ENCODE data around the gene XAB2. TPM values are rescaled to one million over a fixed set of nuclear protein-coding genes. Genes with fewer than 3 reads are reported as not detected.

Gene XAB2
- total RNA-seq, 1 donor from 2014 or later, result 23.4 TPM

- Histone ChIP-seq H3K36me3 (ENCODE audit: control insufficient read depth, insufficient read depth, low read length) (no peaks in the 10 kb centered on the region), H3K4me3 (ENCODE audit: low read depth, low read length) (no peak overlapping the region), H3K27me3 (ENCODE audit: control insufficient read depth, insufficient read depth, low read length) (peaks cover 8% of the 10 kb centered on the region)
- FAIRE-seq, result no peak
- DNase-seq (ENCODE audit: low read depth), result no peak
- TF ChIP-seq, protein P1, sequence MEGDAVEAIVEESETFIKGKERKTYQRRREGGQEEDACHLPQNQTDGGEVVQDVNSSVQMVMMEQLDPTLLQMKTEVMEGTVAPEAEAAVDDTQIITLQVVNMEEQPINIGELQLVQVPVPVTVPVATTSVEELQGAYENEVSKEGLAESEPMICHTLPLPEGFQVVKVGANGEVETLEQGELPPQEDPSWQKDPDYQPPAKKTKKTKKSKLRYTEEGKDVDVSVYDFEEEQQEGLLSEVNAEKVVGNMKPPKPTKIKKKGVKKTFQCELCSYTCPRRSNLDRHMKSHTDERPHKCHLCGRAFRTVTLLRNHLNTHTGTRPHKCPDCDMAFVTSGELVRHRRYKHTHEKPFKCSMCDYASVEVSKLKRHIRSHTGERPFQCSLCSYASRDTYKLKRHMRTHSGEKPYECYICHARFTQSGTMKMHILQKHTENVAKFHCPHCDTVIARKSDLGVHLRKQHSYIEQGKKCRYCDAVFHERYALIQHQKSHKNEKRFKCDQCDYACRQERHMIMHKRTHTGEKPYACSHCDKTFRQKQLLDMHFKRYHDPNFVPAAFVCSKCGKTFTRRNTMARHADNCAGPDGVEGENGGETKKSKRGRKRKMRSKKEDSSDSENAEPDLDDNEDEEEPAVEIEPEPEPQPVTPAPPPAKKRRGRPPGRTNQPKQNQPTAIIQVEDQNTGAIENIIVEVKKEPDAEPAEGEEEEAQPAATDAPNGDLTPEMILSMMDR (IDR thresholded peaks at IDR 0.05; ENCODE audit: insufficient read depth, low read length, severe bottlenecking), result no peak
Measured at GRCh38 chr19:7672522-7672921, 43.2 kb upstream of the XAB2 start.

DNA sequence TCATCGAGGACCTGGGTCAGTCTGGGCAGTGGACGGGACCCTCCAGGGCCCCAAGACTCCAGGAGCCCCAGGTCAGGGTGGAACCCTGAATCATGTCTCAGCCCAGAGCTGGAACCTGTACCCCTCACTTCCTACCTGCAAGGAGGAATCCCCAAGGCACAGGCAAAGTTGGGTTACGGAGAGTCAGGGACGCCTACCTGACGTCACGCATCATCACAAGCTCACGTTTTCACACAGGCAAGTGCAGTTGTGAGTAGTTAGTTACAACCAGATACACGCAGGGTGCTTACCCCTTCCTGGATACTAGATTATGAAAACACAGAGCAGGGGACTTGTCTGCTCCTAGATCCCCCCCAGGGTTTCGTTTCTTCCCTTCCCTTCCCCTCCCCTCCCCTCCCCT, 41.4 kb upstream of the XAB2 start:
- no peak overlapping the region for H3K4me3 ChIP-seq (ENCODE audit: low read depth, low read length)
- H3K27me3 ChIP-seq (ENCODE audit: control insufficient read depth, insufficient read depth, low read length), result peaks cover 8% of the 10 kb centered on the region
- H3K36me3 ChIP-seq (ENCODE audit: control insufficient read depth, insufficient read depth, low read length), result no peaks in the 10 kb centered on the region
- DNase-seq (ENCODE audit: low read depth), result no peak
- no peak for FAIRE-seq
- TF ChIP-seq, protein P1 (IDR thresholded peaks at IDR 0.05; ENCODE audit: insufficient read depth, low read length, severe bottlenecking), result no peak

GRCh38 chr19:7670150-7670783, 40.9 kb upstream of the XAB2 start:
- FAIRE-seq (no peak), DNase-seq (ENCODE audit: low read depth) (no peak)
- H3K36me3 ChIP-seq (ENCODE audit: control insufficient read depth, insufficient read depth, low read length), result no peaks in the 10 kb centered on the region
- H3K4me3 ChIP-seq (ENCODE audit: low read depth, low read length), result no peak overlapping the region
- peaks cover 8% of the 10 kb centered on the region for H3K27me3 ChIP-seq (ENCODE audit: control insufficient read depth, insufficient read depth, low read length)
- TF ChIP-seq, protein P1 (IDR thresholded peaks at IDR 0.05; ENCODE audit: insufficient read depth, low read length, severe bottlenecking), result no peak

DNA sequence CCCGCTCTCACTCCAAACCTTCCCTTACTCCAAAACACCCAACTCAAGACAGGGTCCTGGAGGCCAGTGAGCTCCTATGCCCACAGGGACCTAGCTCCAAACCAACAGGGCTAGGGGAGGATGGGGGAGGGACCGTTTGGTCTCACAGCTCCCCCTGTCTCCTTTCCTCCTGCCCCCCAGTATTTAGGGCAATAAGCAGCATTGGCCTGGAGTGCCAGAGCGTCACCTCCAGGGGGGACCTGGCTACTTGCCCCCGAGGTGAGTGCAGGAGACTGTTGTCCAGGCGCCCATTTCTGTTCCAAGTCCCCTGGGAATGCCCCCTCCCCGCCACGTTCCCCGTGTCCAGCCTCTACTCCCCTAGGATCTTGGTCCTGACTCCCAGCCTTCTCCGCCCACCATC, 40.3 kb upstream of the XAB2 start:
- Histone ChIP-seq H3K27me3 (ENCODE audit: control insufficient read depth, insufficient read depth, low read length) (peaks cover 8% of the 10 kb centered on the region), H3K4me3 (ENCODE audit: low read depth, low read length) (no peak overlapping the region), H3K36me3 (ENCODE audit: control insufficient read depth, insufficient read depth, low read length) (no peaks in the 10 kb centered on the region)
- DNase-seq (ENCODE audit: low read depth), result no peak
- FAIRE-seq, result no peak
- TF ChIP-seq, protein P1 (IDR thresholded peaks at IDR 0.05; ENCODE audit: insufficient read depth, low read length, severe bottlenecking), result no peak

DNA sequence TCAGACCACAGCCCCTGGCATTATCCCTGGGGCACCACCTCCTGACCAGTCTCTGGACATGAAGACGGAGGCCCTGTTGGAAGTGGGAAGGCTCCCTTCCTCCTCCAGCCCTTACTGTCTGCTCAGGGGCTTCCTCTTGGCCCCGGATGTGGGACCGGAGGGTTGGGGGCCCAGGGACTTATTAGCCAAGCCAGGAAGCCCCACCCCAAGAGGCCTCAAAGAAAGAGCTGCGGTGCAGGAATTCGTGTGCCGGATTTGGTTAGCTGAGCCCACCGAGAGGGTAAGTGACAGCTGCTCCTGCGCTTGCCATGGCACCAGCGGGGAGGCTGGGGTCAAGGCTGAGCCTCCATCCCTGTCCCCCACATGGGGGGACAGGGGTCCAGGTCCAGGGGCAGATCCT, 39.5 kb upstream of the XAB2 start, which contains the start of gene RETN:
Gene RETN (plus strand): TSS at position 208 of the 400 bp plus-strand sequence. CDS start 278 bp downstream, outside the sequence.
- TF ChIP-seq, protein P1 (IDR thresholded peaks at IDR 0.05; ENCODE audit: insufficient read depth, low read length, severe bottlenecking), result no peak
- Histone ChIP-seq H3K36me3 (ENCODE audit: control insufficient read depth, insufficient read depth, low read length) (no peaks in the 10 kb centered on the region), H3K27me3 (ENCODE audit: control insufficient read depth, insufficient read depth, low read length) (peaks cover 8% of the 10 kb centered on the region), H3K4me3 (ENCODE audit: low read depth, low read length) (no peak within 1 kb of the TSS)
- DNase-seq (ENCODE audit: low read depth), result no peak
- FAIRE-seq, result no peak

DNA sequence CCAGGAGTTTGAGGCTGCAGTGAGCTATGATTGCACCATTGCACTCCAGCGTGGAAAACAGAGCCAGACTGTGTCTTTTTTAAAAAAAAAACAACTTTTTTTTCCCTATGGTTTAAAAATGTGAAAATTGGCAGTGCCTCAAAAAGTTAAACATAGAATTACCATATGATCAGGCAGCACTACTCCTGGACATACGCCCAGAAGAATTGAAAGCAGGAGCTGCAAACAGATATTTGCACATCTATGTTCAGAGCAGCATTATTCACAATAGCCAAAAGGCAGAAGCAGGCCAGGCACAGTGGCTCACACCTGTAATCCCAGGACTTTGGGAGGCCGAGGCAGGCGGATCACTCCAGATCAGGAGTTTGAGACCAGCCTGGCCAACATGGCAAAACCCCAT, 35.7 kb upstream of the XAB2 start:
- DNase-seq (ENCODE audit: low read depth), result no peak
- TF ChIP-seq, protein P1 (IDR thresholded peaks at IDR 0.05; ENCODE audit: insufficient read depth, low read length, severe bottlenecking), result no peak
- no peak for FAIRE-seq

More for the DNA sequence above, 35.7 kb upstream of the XAB2 start:
- Histone ChIP-seq H3K36me3 (ENCODE audit: control insufficient read depth, insufficient read depth, low read length) (no peaks in the 10 kb centered on the region), H3K27me3 (ENCODE audit: control insufficient read depth, insufficient read depth, low read length) (peaks cover 4% of the 10 kb centered on the region), H3K4me3 (ENCODE audit: low read depth, low read length) (no peak overlapping the region)

All from bronchial epithelial cell (primary cell).